DMS79 treated with DMSO at 0.1 percent for 48 hours (cell line): ENCODE measurements around the gene ACOT8.

ENCODE experiments used
- DNase-seq: peaks from one replicate; lab custom pipeline; 2025; lab: John Stamatoyannopoulos, UW

The ACOT8 gene

DNA sequence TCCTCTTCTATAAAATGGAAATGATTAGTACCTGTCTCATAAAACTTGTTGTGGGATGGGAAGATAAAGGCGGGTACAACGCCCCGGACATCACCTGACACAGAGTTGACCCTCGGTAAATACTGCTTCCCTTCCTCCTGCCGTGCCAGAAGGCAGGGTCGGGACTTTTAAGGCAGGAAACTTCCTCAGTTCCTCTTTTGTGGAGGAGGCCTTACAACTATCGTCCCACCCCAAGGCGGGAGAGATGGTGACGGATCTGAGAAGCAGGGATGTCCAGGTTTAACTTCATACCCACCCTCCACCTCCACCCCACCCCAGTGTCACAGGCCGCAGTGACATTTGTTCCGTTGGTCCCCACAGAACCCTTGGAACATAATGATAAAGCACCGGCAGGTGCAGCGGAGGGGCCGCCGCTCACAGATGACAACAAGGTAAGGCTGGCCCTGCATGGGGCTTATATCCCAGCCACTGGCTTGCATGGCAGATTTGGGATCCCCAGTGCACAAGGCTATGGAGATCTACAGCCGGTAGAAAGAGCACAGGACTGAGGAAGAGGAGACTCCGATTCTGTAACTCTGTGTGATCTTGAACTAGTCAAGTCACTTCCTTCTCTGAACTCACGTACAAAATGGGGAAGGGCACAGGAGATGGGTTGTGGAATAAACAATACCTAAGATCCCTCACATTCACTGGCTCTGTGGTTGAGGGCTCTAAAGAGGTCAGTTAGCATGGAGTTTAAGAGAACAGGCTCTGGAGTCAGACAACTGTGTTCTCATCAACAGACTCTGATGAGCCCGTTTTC lies 64.7 kb downstream of the ACOT8 start:
- no peak for DNase-seq
